ENCODE measurements around the gene ZNF750. TPM values are rescaled to one million over a fixed set of nuclear protein-coding genes. Genes with fewer than 3 reads are reported as not detected.

Gene ZNF750
- total and polyA plus RNA-seq, 2 of the 13 experiments (the other 11 are each of a cell fraction or from before 2014, with no cell fraction given), result not detected

- DNase-seq (ENCODE audit: low spot score) (no peak), ATAC-seq (no peak), FAIRE-seq (no peak)
- ChIA-PET CTCF (ENCODE audit: low intra/inter-chr PET ratio, low total read pairs) (no interaction called here), POLR2A (no interaction called here)
- WGBS (ENCODE audit: low lambda C conversion rate), result 99% methylated on average over 25 of the region's 25 CpGs
- TF ChIP-seq AHR (CRISPR knock-in tag; IDR thresholded peaks at IDR 0.05) (no peak), ZNF687 (CRISPR knock-in tag; IDR thresholded peaks at IDR 0.05) (no peak; the same call in 1 of the 2 replicates), MBNL3 (CRISPR knock-in tag; conservative IDR thresholded peaks at IDR 0.05) (no peak), ASH2L (IDR thresholded peaks at IDR 0.05; ENCODE audit: insufficient read length, low read depth, low read length) (no peak), ZNF83 (CRISPR knock-in tag; IDR thresholded peaks at IDR 0.05; ENCODE audit: borderline replicate concordance) (no peak), SPEN (CRISPR knock-in tag; IDR thresholded peaks at IDR 0.05; ENCODE audit: low read depth) (no peak)
- intact Hi-C loops (cut with micrococcal nuclease; ENCODE audit: unreplicated experiment) (no loop called here), in situ Hi-C loops (cut with HindIII; ENCODE audit: extremely low pct_ligation_motif_present, low pct_unique_long_range_greater_than_20kb) (no loop called here)
- H3K9ac ChIP-seq (ENCODE audit: insufficient read depth, low read depth, low read length), result no peak overlapping the region
- BruUV-seq (replicated peaks), result no TSS peak
- H4K20me1 ChIP-seq (ENCODE audit: insufficient read depth, low read length), result no peaks in the 10 kb centered on the region
- no peaks in the 10 kb centered on the region for H3K27me3 ChIP-seq (ENCODE audit: control insufficient read depth in 1 of 2, insufficient read depth in 2 of 2, low read length in 2 of 2)
- no peak overlapping the region for H3K4me2 ChIP-seq (ENCODE audit: low read depth, low read length)
- H3K4me3 ChIP-seq (replicated peaks in 1 of 3; ENCODE audit: insufficient read depth in 1 of 3, low read depth in 2 of 3, low read length in 3 of 3), result no peak overlapping the region
- no peaks in the 10 kb centered on the region for H3K36me3 ChIP-seq (replicated peaks in 1 of 2; ENCODE audit: control insufficient read depth in 1 of 2, insufficient read depth in 2 of 2, low read length in 2 of 2)
- H2AFZ ChIP-seq (ENCODE audit: low read length), result no peak overlapping the region
- no peak overlapping the region for H3K27ac ChIP-seq (ENCODE audit: extremely low read length, insufficient read depth, low read length)
- H3K4me1 ChIP-seq (ENCODE audit: insufficient read depth, low read length), result peaks cover 17% of the 10 kb centered on the region
- no peaks in the 10 kb centered on the region for H3K9me3 ChIP-seq (ENCODE audit: low read length)
- no peaks in the 10 kb centered on the region for H3K79me2 ChIP-seq (ENCODE audit: insufficient read depth, low read length)
These were observed 23.0 kb upstream of the ZNF750 start for GRCh38 chr17:82862737-82863382.
